Sciatic nerve (tissue), 2 donors: ENCODE results near the gene ZFP91. TPM values are rescaled to one million over a fixed set of nuclear protein-coding genes. Genes with fewer than 3 reads are reported as not detected.

Experiments used
- ATAC-seq: fragments of 200-7000 bp; cut with Tn5 transposase; one replicate; pipeline ENCODE4 v1.9.1; 2020; ENCODE audit warnings: mild to moderate bottlenecking, moderate library complexity
- DNase-seq: peaks from one replicate; pipeline ENCODE4 v3.0.0-alpha.2; 2020; ENCODE audit warnings: low spot score
- intact Hi-C: fragments of 100-400 bp; cut with DNase I; formaldehyde crosslinking; loops from one replicate; pipeline ENCODE4 v1.14.2; 2022
- total RNA-seq: library from RNA; stranded (reverse); fragmentation: NEBNext Ultra II Directional; extraction: Animal tissue kit (Norgen Biotek cat#: 25700); gene quantifications from one replicate; pipeline ENCODE4 v1.2.1, GENCODE V29; 2021
- donor health status: DM: no; HTN: no; CAD: no.
- donor health status: DM: no; HTN: no; CAD: no.

ZFP91 gene
- total RNA-seq, 1 donor from 2014 or later = 46.5 TPM

GRCh38 chr11:58622344-58622743 is 43.5 kb downstream of the ZFP91 start, which contains the start of gene CNTF:
TSS of gene CNTF (plus strand) at chr11:58622665. CDS start at chr11:58622753, 88 bp downstream.
- ATAC-seq (peak; percentile 49), DNase-seq (no peak)
- intact Hi-C loops = no loop called here

- intact Hi-C loops = no loop called here
- ATAC-seq = no peak
Measured at GRCh38 chr11:58625086-58625485, 46.2 kb downstream of the ZFP91 start.

GRCh38 chr11:58625826-58626460 is 47.1 kb downstream of the ZFP91 start:
- no peak for DNase-seq
- no peak for ATAC-seq
- intact Hi-C loops = no loop called here

More at GRCh38 chr11:58625086-58625485, 46.2 kb downstream of the ZFP91 start:
- DNase-seq = no peak

- no peak for ATAC-seq
- no peak for DNase-seq
- intact Hi-C loops = no loop called here
Measured at GRCh38 chr11:58626934-58627483, 48.1 kb downstream of the ZFP91 start.

GRCh38 chr11:58628446-58628845 is 49.6 kb downstream of the ZFP91 start:
- intact Hi-C loops = no loop called here
- ATAC-seq (no peak), DNase-seq (no peak)

- ATAC-seq (peak; percentile 63), DNase-seq (no peak)
- intact Hi-C loops = no loop called here
Measured at GRCh38 chr11:58629857-58630256, 51.0 kb downstream of the ZFP91 start.

GRCh38 chr11:58631378-58631777 is 52.5 kb downstream of the ZFP91 start:
- ATAC-seq = no peak
- DNase-seq = no peak
- intact Hi-C loops = no loop called here

GRCh38 chr11:58632510-58632909 is 53.6 kb downstream of the ZFP91 start:
- ATAC-seq (no peak), DNase-seq (no peak)
- intact Hi-C loops = no loop called here

GRCh38 chr11:58636587-58636986 is 57.7 kb downstream of the ZFP91 start:
- DNase-seq (no peak), ATAC-seq (no peak)
- intact Hi-C loops = no loop called here

GRCh38 chr11:58637371-58637770 is 58.5 kb downstream of the ZFP91 start:
- ATAC-seq (no peak), DNase-seq (no peak)
- intact Hi-C loops = no loop called here

GRCh38 chr11:58639103-58639502 is 60.2 kb downstream of the ZFP91 start:
- intact Hi-C loops = no loop called here
- ATAC-seq (no peak), DNase-seq (no peak)

GRCh38 chr11:58639669-58640068 is 60.8 kb downstream of the ZFP91 start:
- no peak for DNase-seq
- intact Hi-C loops = no loop called here
- ATAC-seq = no peak

GRCh38 chr11:58640386-58641023 is 61.6 kb downstream of the ZFP91 start:
- peak; percentile 71 for ATAC-seq
- no peak for DNase-seq
- intact Hi-C loops = no loop called here

- ATAC-seq (no peak), DNase-seq (no peak)
- intact Hi-C loops = no loop called here
Measured at GRCh38 chr11:58641341-58641740, 62.5 kb downstream of the ZFP91 start.

GRCh38 chr11:58641803-58642581 is 63.1 kb downstream of the ZFP91 start:
- DNase-seq = no peak
- intact Hi-C loops = no loop called here
- no peak for ATAC-seq

GRCh38 chr11:58645854-58646253 is 67.0 kb downstream of the ZFP91 start:
- ATAC-seq (no peak), DNase-seq (no peak)
- intact Hi-C loops = no loop called here

GRCh38 chr11:58647141-58647699 is 68.4 kb downstream of the ZFP91 start:
- ATAC-seq (no peak), DNase-seq (no peak)
- intact Hi-C loops = no loop called here

GRCh38 chr11:58647866-58648265 is 69.0 kb downstream of the ZFP91 start:
- intact Hi-C loops = no loop called here
- ATAC-seq = no peak
- DNase-seq = no peak

- no peak for ATAC-seq
- DNase-seq = no peak
- intact Hi-C loops = no loop called here
Measured at GRCh38 chr11:58649623-58650022, 70.8 kb downstream of the ZFP91 start.

- ATAC-seq (no peak), DNase-seq (no peak)
- intact Hi-C loops = no loop called here
Measured at GRCh38 chr11:58650496-58650895, 71.6 kb downstream of the ZFP91 start.
